Renal cortical epithelial cell (primary cell): ENCODE data around the gene C1QTNF9. TPM values are rescaled to one million over a fixed set of nuclear protein-coding genes. Genes with fewer than 3 reads are reported as not detected.
A peak's percentile ranks its signal among the peaks of the same experiment; 100 is the strongest.
"Not testable (repeated sequence)": the region's sequence is repeated elsewhere in the genome, so short reads cannot be mapped to it uniquely, and the experiment has no call there.

ENCODE experiments used
- DNase-seq: peaks from one replicate; pipeline ENCODE4 v3.0.0-alpha.2; 2011; ENCODE audit warnings: low read depth
- total RNA-seq: library from RNA; depleted of rRNA; stranded (reverse); fragments of >200 nt; gene quantifications from 2 replicates; pipeline ENCODE4 v1.2.3, GENCODE V29; 2014

C1QTNF9 gene
- total RNA-seq, 1 donor from 2014 or later: not detected

DNA sequence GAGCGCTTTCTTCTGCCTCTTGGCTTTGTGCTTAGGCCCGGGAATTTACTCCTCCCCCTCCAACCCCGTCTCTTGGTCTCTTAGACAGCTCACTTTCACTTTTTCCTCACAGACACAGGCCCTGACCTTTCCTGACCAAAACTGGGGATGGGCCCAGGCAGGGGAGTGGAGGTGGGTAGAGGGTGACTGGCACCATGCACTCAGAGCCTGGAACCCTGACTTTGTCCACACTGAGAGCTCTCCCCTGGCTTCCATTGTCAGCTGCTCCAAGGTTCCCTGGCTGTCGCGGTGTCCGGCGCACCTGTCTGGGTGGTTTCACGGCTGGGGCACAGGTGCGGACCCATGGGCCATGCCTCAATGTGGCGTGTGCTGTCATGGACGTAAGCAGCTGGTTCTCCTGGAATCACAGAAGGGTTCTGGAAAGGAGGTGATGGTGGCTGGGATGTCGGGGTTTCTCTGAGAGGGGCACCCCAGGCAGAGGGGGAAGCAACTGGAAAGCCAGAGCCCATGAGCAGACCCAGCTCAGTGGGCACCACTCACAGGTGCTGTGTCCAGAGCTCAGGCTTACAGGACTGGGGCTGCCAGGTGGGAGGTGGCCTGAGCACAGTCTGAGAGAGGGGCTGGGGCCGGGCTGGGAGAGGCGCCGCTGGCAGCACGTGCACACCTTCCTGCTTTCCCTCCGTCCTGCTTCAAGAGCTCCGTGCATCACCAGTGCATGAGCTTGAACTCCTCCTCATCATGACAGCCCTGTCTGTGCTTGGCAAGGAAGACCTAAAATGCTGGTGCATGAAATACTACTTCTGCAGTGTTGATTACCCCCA lies 28.0 kb upstream of the C1QTNF9 start:
- no peak for DNase-seq

DNA sequence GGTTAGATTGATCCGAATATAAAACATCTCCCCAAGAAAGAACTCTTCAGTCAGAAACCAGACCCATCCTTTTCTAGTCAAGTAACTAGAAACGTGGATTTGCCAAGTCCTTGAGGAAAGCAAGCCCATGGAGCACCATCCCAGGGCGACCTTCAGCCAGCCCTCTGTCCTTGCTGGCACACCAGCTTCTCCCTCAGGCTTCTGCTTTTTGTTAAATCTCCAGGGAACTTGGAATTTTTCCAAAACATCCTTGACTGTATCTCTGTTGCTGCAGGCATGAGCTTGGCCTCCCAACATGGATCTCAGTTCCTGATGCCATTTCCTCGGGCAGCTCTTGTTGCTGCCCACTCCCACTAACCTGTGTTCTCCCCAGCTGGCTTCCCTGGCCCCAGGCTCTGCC lies 27.1 kb upstream of the C1QTNF9 start:
- no peak for DNase-seq

DNA sequence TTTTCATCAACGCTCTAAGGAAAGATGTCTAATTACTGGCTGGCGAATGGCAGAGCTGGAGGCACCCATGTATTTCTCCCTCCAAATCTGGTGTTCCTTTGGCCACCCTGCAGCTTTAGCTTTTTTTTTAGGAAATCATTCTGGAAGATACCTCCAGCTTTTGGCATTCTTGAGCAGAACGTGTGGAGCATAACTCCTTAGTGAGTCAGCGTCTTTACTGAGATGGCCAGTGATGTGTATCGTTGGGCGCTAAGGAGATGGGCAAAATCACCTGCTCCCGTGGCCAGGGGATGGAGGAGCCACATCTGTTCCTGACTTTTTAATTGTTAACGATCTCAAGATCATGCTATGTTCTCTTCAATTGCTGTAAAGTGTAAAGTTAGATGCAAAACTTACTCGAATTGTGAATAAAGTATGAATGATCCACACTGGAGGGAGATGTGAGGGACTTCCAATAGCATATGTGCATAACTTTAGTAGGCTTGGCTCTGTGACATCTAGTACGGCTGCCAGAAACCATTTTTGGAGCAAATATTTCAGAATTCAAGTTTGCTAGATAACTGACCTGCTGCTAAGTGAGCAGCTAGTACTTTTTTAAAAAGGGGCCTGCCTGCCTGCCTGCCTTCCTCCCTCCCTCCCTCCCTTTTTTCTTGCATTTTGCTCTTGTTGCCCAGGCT lies 24.4 kb upstream of the C1QTNF9 start:
- peak; percentile 38 for DNase-seq

DNA sequence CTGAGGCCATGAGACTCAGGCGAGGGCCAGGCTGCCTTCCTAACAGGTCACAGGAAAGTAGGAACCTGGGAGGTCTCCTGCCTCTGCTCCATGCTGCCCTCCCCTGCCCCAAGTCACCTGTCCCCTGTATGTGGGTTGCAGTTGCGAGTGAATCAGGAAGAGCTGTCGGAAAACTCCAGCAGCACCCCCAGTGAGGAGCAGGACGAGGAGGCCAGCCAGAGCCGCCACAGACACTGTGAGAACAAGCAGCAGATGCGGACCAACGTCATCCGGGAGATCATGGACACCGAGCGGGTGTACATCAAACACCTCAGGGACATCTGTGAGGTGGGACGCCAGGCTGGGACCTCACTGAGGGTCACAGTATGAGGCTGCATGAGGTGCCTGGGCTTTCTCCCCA lies 22.8 kb upstream of the C1QTNF9 start:
- DNase-seq: no peak

DNA sequence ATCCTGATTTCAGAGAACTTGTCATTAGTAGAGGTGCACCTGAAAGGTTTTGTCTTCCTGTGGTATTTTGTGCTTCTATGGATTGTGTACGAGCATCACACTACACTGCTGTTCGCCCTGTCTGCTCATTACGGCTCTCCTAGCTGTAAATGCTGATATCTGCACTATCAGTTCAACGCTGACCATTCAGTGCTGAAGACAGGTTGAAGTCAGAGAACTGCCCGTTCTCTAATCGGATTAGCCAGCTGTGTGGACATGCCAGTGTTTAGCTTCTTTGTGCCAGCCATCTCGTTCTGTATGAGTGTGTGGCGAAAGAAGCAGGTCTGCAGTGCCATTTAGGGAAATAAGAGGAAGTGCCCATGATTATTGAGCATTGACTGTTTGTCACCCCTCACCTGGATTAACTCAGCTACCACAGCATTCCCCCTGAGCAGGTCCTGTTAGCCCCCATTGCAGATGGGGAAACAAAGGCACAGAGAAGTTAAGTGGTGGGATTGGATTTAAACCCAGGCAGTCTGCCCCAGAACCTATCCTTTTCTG lies 21.6 kb upstream of the C1QTNF9 start:
- no peak for DNase-seq

DNA sequence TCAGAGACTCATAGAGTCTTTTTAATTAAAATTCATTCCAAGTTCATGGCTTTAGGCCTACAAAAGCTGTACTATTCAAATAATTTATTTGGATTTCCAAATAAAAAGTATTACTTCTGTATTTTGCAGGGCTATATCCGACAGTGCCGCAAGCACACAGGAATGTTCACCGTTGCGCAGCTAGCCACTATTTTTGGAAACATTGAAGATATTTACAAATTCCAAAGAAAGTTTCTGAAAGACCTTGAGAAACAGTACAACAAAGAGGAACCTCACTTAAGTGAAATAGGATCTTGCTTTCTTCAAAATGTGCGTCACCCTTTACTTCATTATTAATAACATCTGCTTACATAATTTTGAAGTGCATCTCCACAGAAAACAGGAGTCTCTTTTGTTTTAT lies 20.5 kb upstream of the C1QTNF9 start:
- no peak for DNase-seq

DNA sequence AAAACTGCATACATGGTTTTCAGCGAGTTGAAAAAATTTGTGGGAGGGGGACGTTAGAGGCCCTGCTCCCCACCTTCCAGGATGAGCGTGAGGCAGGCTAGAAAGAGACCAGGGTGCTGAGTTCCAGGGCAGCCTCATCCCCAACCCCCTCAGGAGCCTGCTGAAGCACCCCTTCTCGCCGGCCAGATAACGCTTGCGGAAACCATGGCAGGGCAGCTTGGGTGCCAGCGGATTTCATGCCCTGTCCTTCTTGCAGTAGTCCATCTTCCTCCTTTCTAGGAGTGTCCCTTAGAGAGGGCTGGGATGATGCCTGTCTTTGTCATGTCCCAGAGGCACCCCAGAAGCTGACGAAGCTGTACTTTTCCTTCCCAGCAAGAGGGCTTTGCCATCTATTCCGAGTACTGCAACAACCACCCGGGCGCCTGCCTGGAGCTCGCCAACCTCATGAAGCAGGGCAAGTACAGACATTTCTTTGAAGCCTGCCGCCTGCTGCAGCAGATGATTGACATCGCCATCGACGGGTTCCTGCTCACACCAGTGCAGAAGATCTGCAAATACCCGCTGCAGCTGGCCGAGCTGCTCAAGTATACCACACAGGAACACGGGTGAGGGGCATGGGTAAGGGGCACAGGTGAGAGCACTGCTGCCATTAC lies 19.0 kb upstream of the C1QTNF9 start:
- no peak for DNase-seq

DNA sequence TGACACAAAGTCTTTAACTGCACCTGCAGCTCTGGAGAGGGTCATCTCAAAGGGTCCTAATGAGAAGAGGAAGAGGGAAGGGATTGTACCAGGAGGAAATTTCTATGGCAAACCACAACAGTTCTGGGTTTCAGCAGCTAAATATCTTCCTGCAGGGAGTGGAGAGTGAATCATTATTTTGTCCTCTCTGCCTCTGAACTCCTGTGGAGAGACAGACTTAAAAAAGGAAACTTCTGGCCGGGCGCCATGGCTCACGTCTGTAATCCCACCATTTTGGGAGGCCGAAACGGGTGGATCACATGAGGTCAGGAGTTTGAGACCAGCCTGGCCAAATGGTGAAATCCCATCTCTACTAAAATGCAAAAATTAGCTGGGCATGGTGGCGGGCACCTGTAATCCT lies 16.9 kb upstream of the C1QTNF9 start:
- DNase-seq: no peak

DNA sequence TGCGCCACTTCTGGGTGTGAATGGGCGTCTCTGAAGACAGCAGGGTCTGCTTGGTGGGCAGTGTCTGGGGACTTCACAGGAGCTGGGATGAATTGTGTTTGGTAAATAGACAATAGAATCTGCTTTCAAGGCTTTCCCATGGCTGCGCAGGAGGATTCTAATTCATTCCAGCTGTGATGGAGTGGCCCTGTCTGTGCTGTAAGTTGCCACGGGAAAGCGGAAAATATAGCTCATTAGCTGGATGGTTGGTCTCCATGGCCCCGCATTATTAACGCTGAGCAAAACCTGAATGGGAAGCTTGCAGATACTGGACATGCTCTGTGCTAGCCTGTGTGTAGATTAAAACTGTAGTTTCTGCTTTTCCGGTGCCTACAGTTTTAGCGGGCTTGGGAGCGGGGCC lies 15.6 kb upstream of the C1QTNF9 start:
- no peak for DNase-seq

DNA sequence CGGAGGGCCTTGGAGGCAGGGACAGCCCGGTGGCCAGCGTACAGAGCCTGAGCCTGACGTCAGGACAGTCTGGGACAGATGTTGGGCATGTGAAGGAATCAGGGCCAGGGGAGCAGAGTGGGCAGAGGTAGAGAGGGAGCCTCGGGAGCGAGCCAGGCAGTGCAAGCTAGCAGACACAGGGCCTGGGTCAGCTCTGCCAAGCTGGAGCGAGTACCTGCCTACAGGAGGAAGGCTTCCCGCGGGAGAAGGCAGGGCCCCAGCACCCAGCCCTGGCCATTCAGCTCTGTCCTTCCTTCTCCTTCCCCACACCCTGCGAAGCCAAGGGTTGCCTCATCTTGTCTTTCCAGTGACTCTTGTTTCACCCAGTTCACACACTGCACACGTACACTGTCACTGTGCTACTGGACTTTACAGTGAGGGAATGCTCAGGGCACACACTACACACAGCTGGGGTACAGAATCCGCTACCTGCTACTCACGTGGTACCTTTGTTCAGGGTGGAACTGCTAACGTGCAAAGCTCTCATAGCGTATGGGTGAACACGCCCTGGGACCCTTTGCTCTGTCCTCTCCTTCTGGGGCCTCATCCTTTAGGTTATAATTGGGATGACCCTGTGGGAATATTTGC lies 9.8 kb upstream of the C1QTNF9 start:
- no peak for DNase-seq

DNA sequence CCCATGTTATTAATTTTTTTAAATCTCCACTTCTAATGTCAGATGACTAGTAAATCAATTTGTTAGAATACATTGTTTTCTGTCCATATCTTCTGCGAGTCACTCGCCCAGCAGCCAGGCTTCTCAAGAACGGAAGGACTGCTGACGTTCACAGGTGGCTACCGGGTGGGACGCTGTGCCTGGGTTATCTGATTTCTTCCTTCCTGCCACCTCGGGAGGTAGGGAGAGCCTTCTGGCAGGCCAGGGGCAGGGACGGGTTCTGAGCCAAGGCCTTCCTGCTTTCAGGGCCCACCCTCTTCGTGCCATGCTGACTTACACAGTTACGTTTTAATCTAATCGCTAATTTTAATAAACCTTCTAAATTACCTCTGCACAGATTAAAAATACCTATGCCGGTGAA lies 7.9 kb upstream of the C1QTNF9 start:
- DNase-seq: no peak

DNA sequence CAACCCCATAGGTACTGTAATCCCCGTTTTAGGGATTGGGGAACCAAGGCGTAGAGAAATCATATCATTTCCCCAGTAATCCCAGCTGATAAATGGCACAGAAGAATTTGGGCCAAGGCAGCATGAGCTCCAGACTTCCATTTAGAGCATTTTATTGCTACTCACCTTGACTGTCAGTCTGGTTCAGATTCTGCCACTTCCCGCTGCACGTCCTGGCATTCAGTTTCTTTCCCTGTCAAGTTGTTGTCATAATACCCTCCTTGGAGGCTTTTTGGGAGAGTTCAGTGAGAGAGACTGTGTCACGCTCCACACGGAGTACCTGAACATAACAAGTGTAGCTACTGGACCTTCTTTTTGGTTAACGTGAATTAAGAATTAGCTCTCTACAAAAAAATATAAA lies 7.5 kb upstream of the C1QTNF9 start:
- no peak for DNase-seq

DNA sequence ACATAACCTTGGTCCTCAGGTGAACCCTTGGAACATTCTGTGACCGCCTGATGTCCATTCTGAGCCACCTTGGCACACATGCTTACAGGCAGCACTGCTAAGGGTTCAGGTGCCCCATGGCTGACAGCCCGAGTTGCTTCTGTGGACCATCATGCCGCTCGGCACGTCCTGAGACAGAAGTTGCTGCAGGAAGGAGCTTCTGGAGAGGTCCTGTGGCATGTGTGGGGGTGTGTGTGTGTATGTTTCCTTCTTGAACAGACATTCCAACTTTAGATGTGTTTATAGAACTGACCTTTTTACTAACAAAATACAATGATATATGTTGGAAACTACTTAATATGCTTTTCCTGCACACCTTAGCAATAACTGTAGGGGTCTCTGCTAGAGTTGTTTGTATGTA lies 4.8 kb upstream of the C1QTNF9 start:
- no peak for DNase-seq

DNA sequence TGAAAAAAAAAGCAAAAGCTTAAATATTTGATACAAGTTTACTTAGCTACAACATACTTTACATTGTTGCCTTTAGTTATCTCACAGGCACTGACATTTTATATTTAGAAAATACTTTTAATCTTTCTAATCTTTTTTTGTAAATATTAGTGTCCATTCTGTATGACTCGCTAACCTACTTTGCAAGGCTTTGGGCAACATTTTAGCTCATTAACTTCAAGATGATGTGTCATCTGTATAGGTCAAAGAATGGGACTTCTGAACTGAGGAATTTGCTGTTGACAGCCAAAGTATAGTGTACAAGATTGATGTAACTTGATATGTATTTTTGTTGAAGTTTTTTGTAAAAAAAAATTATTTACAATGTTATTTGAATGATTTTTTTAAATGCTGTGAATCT lies 2.7 kb upstream of the C1QTNF9 start:
- DNase-seq: peak; percentile 67

DNA sequence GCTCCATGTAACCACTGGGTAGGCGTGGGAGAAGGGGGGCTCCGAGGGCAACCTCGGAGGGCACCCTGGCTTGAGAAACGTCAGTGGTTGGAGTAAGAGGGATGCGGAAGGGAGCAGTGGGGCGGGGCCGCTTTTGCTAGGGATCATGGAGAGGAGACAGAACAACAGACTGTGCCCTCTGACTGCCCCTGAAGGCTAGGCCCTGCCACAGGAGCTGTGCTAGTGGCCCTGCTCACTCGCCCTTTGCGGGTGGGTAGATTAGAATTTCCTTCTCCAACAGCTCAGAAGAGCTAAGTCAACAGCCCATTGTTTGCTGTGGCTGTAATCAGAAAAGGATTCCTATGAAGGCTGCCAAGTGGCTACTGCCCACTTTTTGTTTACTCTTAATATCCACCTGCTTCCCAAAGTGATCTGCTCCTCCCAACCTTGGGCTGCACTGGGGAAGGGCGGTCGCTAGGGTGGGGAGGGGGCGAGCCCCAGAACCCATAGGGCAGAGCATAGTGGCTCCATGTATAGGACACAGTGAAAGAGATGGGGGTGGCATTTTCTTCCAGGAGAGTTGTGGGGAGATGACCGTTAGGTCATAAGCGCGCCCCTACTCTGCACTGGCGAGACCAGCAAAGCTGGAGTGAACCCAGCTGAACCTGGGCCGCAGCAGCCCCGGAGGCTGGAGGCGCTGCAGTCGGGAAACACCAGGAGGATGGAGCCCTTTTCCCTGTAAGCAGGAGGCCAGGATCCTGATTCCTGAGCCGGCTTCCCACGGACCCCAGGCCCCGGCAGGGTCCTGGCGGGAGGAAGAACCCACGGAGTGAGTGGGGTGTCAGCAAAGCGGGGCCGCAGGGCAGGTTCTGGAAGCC lies 1.9 kb upstream of the C1QTNF9 start:
- peak; percentile 37 for DNase-seq

DNA sequence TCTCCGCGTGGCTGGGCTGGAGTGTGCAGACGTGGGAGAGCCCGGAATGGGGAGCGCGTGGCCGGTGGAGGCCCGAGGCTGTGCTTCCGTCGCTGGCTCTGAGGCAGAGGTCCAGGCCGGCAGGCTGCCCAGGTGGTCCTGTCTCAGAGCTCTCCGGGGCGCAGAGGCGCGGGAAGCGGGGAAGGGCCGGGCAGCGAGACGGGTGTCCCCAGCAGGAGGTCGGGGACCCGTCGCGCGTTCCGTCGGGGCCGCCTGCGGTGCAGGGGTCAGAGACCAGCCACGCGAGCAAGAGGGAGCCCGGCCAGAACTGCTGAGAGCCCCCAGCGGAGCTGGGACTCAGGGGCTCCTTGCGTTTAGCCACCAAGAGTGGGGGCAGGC lies 1.3 kb upstream of the C1QTNF9 start:
- no peak for DNase-seq

DNA sequence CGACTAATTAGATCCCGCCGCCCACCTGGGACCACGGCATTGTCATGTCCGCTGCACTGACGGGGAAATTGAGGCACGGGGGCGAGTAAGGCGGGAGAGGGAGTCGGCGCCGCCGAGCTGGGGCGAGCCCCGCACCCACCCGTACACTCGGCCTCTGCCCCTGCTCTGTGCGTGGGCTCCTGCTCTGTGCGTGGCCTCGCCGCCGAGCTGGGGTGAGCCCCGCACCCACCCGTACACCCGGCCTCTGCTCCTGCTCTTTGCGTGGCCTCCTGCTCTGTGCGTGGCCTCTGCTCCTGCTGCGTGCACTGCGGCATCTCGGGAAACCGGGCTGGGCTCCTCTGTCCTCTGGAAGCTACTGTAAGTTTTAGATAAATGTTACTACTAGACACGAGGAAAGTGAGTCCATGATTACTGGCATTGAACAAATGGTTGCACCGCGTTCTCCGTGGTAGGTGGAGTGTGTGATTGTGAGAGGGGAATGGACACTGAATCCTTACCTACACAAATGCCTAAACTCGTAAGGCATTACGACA lies 826 bp upstream of the C1QTNF9 start:
- DNase-seq: no peak

DNA sequence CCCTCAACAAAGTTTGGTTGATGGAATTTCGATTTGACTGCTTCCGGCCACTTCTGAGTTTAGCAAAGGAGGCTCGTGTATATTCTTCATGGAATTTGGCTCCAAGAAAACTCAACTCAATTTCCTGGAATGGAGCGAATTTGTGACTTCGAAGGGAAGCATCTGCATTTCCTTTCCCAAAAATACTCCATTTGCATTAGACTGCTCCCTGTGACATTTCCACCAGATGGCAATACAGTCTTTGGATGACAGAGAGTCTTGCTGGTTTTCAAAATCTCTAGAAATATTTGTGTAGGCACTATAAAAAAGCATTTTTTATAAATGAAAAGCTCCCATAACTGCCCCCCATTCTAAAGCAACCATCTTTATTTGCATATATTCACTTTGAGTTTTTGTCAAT lies 4.1 kb downstream of the C1QTNF9 start:
- no peak for DNase-seq

DNA sequence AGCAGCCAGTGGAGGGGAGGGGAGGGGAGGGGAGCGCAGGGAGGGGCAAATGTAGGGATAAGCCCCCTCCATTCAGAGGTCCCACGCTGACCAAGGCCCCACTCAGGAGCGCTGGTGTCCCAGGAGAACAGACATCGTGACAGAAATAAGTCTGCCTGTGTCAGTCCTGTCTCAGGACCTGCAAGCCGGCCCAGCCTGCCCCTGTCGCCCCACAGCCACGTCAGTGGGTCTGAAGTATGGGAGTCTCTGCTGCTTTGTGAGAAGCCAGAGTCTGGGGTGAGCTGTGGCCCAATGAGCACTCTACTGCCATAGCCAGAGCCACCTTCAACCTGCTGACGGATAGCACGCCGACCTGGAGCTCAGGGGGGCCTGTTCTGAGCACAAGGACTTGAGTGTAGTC lies 8.5 kb downstream of the C1QTNF9 start:
- DNase-seq: not testable (repeated sequence)

DNA sequence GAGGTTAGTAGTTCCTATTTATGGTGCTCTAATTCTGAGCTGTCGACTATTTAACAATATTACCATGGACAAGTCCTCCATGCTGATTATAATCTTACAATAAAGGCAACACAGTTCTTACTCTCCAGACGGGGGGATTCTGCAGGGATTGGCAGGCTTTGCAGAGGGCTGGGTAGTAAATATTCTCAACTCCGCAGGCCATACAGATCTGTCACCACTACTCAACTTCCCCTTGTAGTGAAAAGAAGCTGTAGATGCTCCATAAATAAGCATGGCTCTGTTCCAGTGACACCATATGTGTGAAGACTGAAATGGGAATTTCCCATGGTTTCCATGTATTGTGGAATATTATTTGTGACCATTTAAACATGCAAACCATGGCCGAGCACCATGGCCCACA lies 9.5 kb downstream of the C1QTNF9 start:
- not testable (repeated sequence) for DNase-seq

DNA sequence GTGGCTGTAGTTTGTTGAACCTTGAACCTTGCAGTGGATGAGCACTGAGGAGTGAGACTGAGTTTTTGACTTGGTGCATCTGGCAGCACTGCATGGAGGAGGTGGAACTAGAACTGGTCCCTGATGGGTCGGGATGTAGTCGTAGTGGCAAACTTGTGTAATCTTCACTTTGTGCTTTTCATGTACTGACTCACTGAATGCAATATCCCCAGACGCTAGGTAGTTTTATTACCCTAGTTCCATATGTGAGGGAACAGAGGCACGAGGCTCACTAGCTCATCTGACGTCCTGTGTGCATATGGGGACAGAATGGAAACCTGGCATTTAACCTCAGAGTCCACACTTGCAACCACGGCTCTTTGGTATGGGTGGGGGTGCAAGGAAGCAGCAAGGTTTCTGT lies 10.3 kb downstream of the C1QTNF9 start:
- DNase-seq: not testable (repeated sequence)
